GM23338 (cell line): ENCODE measurements around the gene CD84. TPM values are rescaled to one million over a fixed set of nuclear protein-coding genes. Genes with fewer than 3 reads are reported as not detected.

ENCODE experiments used
- ATAC-seq: fragments of 200-7000 bp; cut with Tn5 transposase; 3 replicates; pipeline ENCODE4 v1.9.1; 2020
- DNase-seq: peaks from one replicate; pipeline ENCODE4 v3.0.0-alpha.2; 2015; ENCODE audit warnings: low spot score
- H2AFZ ChIP-seq: fragments of 200-600 bp; sonication (generic); 2 replicates; pipeline ENCODE4 v1.8.0; 2016; ENCODE audit warnings: antibody characterized with exemption, mild to moderate bottlenecking, moderate library complexity
- H3F3A ChIP-seq: fragments of 200-600 bp; sonication (generic); replicated peaks from 2 replicates; pipeline ENCODE4 v1.8.0; 2017; ENCODE audit warnings: antibody characterized with exemption, mixed run types, low read depth
- H3K27ac ChIP-seq: fragments of 200-600 bp; sonication (generic); 2 replicates; pipeline ENCODE4 v1.6.1; 2016; ENCODE audit warnings: low read depth
- H3K27me3 ChIP-seq: fragments of 200-600 bp; sonication (generic); 2 replicates; pipeline ENCODE4 v1.8.0; 2016; ENCODE audit warnings: mild to moderate bottlenecking, mixed run types, moderate library complexity; ENCODE audit not compliant: insufficient read depth
- H3K36me3 ChIP-seq: fragments of 200-600 bp; sonication (generic); 2 replicates; pipeline ENCODE4 v1.8.0; 2016; ENCODE audit warnings: mild to moderate bottlenecking; ENCODE audit not compliant: insufficient read depth
- H3K4me1 ChIP-seq: fragments of 200-600 bp; sonication (generic); 2 replicates; pipeline ENCODE4 v1.8.0; 2016; ENCODE audit warnings: mild to moderate bottlenecking, moderate library complexity; ENCODE audit not compliant: insufficient read depth
- H3K4me2 ChIP-seq: fragments of 200-600 bp; sonication (generic); 2 replicates; pipeline ENCODE4 v1.7.1; 2017; ENCODE audit warnings: mixed run types
- H3K4me3 ChIP-seq: fragments of 200-600 bp; sonication (generic); 2 replicates; pipeline ENCODE4 v1.6.1; 2016; ENCODE audit warnings: mixed run types
- H3K79me2 ChIP-seq: fragments of 200-600 bp; sonication (generic); replicated peaks from 2 replicates; pipeline ENCODE4 v1.8.0; 2017; ENCODE audit warnings: mild to moderate bottlenecking; ENCODE audit not compliant: insufficient read depth
- H3K9me2 ChIP-seq: fragments of 200-600 bp; sonication (generic); 2 replicates; pipeline ENCODE4 v1.8.0; 2017; ENCODE audit not compliant: insufficient read depth
- H4K20me1 ChIP-seq: fragments of 200-600 bp; sonication (generic); replicated peaks from 2 replicates; pipeline ENCODE4 v1.8.0; 2017; ENCODE audit warnings: mild to moderate bottlenecking; ENCODE audit not compliant: insufficient read depth
- H3K27ac Mint-ChIP-seq: 2 replicates; pipeline ENCODE4 v1.8.0; 2020; ENCODE audit warnings: inconsistent platforms, mild to moderate bottlenecking, moderate library complexity, mixed read lengths
- H3K27me3 Mint-ChIP-seq: 3 replicates; pipeline ENCODE4 v1.8.0; 2022; ENCODE audit warnings: low read depth, mild to moderate bottlenecking, moderate library complexity, mixed read lengths, inconsistent platforms; ENCODE audit not compliant: insufficient read depth, poor library complexity
- H3K36me3 Mint-ChIP-seq: 3 replicates; pipeline ENCODE4 v1.8.0; 2021; ENCODE audit warnings: low read depth, mild to moderate bottlenecking, inconsistent platforms, moderate library complexity, mixed read lengths
- H3K4me1 Mint-ChIP-seq: 3 replicates; pipeline ENCODE4 v1.8.0; 2020; ENCODE audit warnings: mild to moderate bottlenecking, inconsistent platforms, mixed read lengths
- H3K4me3 Mint-ChIP-seq: 3 replicates; pipeline ENCODE4 v1.8.0; 2021; ENCODE audit warnings: moderate library complexity, mild to moderate bottlenecking, inconsistent platforms, mixed read lengths
- H3K9me3 Mint-ChIP-seq: 3 replicates; pipeline ENCODE4 v1.8.0; 2020; ENCODE audit warnings: moderate library complexity, mild to moderate bottlenecking, inconsistent platforms, mixed read lengths
- CREB1 ChIP-seq: fragments of 250-450 bp; sonication (Bioruptor Pico); IDR thresholded peaks from 2 replicates; pipeline ENCODE4 v1.5.0; 2020; ENCODE audit warnings: low read depth, mild to moderate bottlenecking, moderate library complexity
- JUNB ChIP-seq: IDR thresholded peaks from one replicate; pipeline ENCODE4 v1.6.1; 2016; ENCODE audit warnings: antibody characterized with exemption; ENCODE audit not compliant: unreplicated experiment
- NANOG ChIP-seq: IDR thresholded peaks from 2 replicates; pipeline ENCODE4 v1.6.1; 2016; ENCODE audit warnings: antibody characterized with exemption, borderline replicate concordance
- POLR2AphosphoS5 ChIP-seq: IDR thresholded peaks from 2 replicates; pipeline ENCODE4 v1.6.1; 2016; ENCODE audit warnings: antibody characterized with exemption, low read depth
- REST ChIP-seq: IDR thresholded peaks from one replicate; pipeline ENCODE4 v1.6.1; 2018; ENCODE audit warnings: antibody characterized with exemption; ENCODE audit not compliant: unreplicated experiment
- ZNF462 ChIP-seq: fragments of 250-450 bp; sonication (Bioruptor Pico); IDR thresholded peaks from 2 replicates; pipeline ENCODE4 v1.5.0; 2020; ENCODE audit warnings: mild to moderate bottlenecking, moderate library complexity
- polyA plus RNA-seq: library from polyadenylated mRNA; unstranded; fragments of >200 nt; fragmentation: Nextera tagmentation; extraction: Ambion mirVana; gene quantifications from 2 replicates; pipeline ENCODE4 v1.2.1, GENCODE V29; 2016
- total RNA-seq: library from RNA; depleted of rRNA; stranded (reverse); fragments of >200 nt; shearing (Covaris generic); gene quantifications from 2 replicates; pipeline ENCODE4 v1.2.3, GENCODE V29; 2014

CD84 gene
- total and polyA plus RNA-seq, 2 experiments from 2014 or later, result not detected

GRCh38 chr1:160522136-160522535, 57.2 kb downstream of the CD84 start:
- Histone ChIP-seq H4K20me1 (no peaks in the 10 kb centered on the region), H3K4me3 (no peak overlapping the region), H3F3A (no peaks in the 10 kb centered on the region), H2AFZ (no peak overlapping the region), H3K4me1 (peaks cover 26% of the 10 kb centered on the region), H3K4me2 (no peak overlapping the region), H3K36me3 (no peaks in the 10 kb centered on the region), H3K27ac (no peak overlapping the region), H3K79me2 (no peaks in the 10 kb centered on the region), H3K9me2 (no peaks in the 10 kb centered on the region), H3K27me3 (no peaks in the 10 kb centered on the region)
- Mint-ChIP-seq H3K4me3 (no peak overlapping the region), H3K27me3 (peaks cover 5% of the 10 kb centered on the region), H3K4me1 (peaks cover 27% of the 10 kb centered on the region), H3K27ac (no peak overlapping the region), H3K9me3 (peaks cover 12% of the 10 kb centered on the region; the same call in 2 of the 3 replicates), H3K36me3 (no peaks in the 10 kb centered on the region)
- ATAC-seq (no peak), DNase-seq (no peak)
- TF ChIP-seq ZNF462 (CRISPR knock-in tag), result no peak
- no peak for TF ChIP-seq JUNB
- TF ChIP-seq CREB1 (CRISPR knock-in tag), result no peak
- TF ChIP-seq POLR2AphosphoS5, result no peak
- TF ChIP-seq NANOG, result no peak
- TF ChIP-seq REST, result no peak
